HCEC 1CT (cell line): ENCODE measurements around the gene ADGRL1.
"Not testable (repeated sequence)": the region's sequence is repeated elsewhere in the genome, so short reads cannot be mapped to it uniquely, and the experiment has no call there.

ENCODE experiments used
- DNase-seq: peaks from one replicate; pipeline ENCODE4 v3.0.0-alpha.2; 2017

Gene ADGRL1

DNA sequence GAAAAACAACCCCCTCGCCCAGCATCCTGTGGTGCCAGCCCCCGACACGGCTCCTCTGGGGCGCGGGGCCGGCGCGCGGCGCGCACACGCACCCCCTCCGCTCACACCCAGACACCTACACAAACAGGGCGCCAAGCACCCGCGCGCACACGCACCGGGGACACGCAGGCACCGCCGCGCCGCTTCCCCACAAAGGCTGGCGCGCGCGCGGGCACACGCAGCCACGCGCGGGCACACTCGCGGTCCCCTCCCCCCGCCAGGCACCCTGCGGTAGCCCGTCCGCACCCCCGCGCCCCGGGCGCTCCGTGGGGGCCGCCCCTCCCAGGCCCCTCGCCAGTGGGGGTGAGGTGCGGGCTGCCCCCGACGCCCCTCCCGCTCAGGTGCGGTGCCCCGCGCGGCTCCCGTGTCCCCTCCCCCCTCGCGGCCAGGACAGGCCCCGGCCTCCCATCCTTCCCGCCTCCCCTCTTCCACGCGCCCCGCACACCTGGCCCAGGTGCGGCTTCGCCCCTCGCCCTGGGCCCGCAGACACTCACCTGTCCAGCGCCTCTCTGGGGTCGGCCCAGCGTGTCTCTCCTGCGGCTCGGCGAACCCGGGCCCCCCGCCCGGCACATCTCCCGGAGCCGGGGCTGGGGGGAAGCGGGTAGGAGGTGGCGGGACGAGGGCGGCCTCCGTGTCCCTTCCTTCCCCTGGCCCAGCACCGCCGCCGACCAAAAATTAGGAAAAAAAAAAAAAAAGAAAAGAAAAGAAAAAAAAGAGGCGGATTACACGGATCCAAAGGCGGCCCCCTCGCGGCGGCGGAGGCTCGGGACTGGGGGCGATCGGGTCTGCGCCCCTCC lies at the start of gene ADGRL1:
Gene ADGRL1 (minus strand): TSS at position 718 of the 836 bp plus-strand sequence. CDS start 22,567 bp downstream, outside the sequence.
- DNase-seq, result not testable (repeated sequence)

DNA sequence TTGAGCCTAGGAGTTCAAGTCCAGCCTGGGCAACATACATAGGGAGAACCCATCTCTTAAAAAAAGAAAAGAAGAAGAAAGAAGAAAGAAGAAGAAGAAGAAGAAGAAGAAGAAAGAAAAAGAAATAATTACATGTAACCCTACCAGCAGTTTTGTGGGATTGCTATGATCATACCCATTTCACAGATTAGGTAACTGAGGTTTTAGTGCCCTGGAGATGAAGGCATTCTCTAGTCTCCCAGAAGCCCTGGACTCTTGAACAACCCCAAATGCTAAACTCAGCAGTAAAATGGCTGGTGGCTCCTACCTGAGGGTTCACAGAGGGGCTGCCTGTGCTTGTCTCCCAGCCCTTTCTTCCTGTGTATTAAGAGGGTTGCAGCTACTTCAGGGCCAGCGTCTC lies 49.3 kb upstream of the ADGRL1 start:
- DNase-seq, result not testable (repeated sequence)

DNA sequence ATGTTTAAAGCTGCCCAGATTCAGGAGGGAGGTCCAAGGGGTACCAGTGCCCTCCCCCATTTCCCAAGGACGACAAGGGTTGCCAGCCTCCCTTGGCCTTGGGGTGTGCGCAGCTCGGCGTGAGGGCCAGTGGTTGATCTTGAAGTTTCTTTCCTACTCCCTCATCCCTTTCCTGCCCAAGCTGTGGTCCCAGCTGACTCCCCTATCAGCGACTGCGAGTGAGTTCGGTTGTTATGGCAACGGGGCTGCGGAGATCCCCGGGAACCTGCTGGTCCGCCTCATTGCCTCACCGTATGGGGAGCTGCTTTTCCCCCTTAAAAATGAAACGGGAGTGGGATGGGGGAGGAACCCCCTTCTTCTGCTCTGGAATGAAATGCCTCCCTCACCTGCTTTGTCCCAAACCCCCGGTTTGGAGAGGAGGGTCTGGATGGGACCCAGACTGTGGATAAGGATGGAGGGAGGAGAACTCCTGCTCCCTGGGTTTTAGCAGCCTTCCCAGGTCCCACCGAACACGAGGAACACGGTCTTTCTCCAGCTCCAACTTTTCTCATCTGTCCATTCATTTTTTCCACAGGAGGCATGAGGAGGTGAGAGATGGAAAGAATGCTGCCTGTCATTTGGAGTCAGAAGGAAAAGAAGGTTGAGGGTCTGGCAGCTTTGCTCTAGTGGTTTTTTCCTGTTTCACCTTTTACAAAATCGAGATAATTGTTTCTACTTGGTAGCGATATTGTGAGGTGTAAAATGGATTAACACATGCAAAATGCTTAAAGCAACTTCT lies 48.0 kb upstream of the ADGRL1 start:
- not testable (repeated sequence) for DNase-seq

GRCh38 chr19:14252136-14252535 lies 46.2 kb upstream of the ADGRL1 start:
- DNase-seq, result not testable (repeated sequence)

DNA sequence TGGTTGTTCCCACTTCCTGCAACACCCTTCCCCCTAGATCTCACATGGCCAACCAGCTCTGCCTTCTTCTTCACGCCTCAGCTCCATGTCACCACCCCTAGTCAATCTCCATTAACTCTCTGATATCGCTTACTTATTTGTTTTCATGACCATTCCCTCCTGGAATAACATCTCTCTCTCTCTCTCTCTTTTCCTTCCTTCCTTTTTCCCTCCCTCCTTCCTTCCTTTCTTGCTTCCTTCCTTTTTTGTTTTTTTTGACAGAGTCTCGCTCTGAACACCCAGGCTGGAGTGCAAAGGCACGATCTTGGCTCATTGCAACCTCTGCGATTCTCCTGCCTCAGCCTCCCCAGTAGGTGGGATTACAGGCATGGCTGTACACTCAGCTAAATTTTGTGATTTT lies 44.9 kb upstream of the ADGRL1 start:
- no peak for DNase-seq

DNA sequence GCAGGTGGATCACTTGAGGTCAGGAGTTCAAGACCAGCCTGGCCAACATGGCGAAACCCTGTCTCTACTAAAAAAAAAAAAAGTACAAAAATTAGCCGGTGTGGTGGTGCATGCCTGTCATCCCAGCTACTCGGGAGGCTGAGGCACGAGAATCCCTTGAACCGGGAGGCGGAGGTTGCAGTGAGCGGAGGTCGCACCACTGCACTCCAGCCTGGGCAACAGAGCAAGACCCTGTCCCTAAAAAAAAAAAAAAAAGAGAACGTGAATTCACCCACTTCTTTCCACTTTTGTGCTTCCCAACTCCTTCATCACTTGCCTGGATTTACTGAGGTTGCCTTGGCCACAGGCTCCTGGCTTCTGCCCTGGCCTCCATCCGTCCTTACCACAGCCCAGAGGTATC lies 44.3 kb upstream of the ADGRL1 start:
- DNase-seq, result not testable (repeated sequence)

- DNase-seq, result not testable (repeated sequence)
Measured at GRCh38 chr19:14249891-14250290, 43.9 kb upstream of the ADGRL1 start.

- DNase-seq, result peak; percentile 5
Measured at GRCh38 chr19:14249012-14249754, 43.2 kb upstream of the ADGRL1 start.

GRCh38 chr19:14248578-14249011 lies 42.6 kb upstream of the ADGRL1 start:
- no peak for DNase-seq

DNA sequence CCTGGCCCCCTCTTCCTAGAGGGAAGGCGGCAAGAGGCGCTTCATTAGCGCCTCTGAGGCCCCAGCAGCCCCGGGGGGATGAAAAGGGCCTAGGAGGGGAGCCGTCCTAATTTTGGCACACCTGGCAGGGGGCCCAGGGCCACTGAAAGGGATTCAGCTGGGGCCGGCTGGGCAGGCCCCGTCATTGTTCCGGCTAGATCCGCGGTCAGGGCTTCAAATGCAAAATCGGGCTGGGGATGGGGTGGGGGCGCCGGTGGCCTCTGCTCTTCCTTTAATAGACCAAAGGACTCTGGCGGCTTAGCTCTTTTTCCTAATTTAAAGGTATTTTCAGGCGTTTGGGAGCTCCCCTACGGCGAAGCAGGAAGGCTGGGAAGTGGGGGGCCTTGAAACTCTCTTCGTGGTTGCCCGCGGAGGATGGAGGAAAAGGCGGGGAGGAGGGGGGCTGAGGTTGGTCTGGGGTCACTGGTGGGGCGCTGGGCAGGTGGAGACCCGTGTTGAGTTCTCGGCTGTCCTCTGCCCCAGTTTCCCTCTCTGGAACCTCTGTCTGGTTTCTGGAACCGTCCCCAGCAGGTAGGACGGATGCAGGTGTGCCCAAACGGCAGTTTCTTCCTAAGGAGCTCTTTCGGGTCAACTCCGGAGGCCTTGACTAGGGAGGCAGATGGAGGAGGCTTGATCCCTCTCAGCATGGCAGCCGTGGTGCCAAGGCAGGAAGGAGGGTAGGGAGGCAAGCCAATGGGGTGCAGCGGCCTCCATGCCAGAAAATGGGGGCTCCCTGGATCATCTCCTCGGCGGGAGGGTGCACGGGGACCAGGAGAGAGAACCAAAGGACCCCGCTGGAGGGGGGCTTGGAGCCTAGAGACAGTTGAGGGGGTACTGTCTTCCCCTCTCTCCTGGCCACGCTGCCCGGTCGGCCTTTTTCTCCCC lies 41.8 kb upstream of the ADGRL1 start:
- DNase-seq, result not testable (repeated sequence)

DNA sequence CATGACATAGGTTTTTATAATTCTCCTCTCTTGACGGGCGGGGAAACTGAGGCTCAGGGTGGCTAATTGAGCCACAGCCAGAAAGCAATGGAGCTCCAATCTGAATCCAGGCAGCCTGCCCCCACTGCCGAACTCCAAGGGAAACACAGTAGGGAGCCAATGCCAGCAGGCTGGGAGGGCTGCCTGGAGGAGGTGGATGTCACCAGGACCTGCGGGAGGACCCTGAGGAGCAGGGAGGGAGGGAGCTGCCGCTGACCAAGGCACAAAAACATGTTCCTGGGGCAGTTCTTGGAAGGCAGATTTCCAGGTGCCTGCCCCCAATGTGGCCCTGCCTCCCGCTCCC lies 41.2 kb upstream of the ADGRL1 start:
- DNase-seq, result not testable (repeated sequence)

DNA sequence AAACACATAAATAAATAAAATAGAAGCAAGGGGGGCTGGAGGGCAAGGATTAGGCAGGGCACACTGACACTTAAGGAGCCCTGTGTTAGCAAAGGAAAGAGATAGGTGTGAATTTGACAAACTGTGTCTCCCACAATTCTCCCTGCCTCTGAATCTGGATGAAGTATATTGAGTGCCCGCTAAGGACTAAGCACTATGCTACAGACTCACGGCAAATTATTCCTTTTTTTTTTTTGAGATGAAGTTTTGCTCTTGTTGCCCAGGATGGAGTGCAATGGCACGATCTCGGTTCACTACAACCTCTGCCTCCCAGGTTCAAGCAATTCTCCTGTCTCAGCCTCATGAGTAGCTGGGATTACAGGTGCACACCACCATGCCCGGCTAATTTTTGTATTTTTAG lies 38.4 kb upstream of the ADGRL1 start:
- not testable (repeated sequence) for DNase-seq

- DNase-seq, result not testable (repeated sequence)
Measured at GRCh38 chr19:14243718-14244117, 37.7 kb upstream of the ADGRL1 start.

- no peak for DNase-seq
Measured at GRCh38 chr19:14237014-14237941, 31.3 kb upstream of the ADGRL1 start.

DNA sequence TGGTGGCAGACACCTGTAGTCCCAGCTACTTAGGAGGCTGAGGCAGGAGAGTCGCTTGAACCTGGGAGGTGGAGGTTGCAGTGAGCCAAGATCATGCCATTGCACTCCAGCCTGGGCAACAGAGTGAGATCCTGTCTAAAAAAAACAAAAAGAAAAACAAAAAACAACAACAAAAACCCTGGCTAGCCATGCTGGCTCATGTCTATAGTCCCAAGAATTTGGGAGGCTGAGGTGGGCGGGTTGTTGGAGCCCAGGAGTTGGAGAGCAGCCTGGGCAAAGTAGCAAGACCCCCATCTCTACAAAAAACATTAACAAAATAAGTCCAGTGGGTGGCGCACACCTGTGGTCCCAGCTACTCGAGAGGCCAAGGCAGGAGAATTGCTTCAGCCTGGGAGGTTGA lies 27.0 kb upstream of the ADGRL1 start:
- not testable (repeated sequence) for DNase-seq

DNA sequence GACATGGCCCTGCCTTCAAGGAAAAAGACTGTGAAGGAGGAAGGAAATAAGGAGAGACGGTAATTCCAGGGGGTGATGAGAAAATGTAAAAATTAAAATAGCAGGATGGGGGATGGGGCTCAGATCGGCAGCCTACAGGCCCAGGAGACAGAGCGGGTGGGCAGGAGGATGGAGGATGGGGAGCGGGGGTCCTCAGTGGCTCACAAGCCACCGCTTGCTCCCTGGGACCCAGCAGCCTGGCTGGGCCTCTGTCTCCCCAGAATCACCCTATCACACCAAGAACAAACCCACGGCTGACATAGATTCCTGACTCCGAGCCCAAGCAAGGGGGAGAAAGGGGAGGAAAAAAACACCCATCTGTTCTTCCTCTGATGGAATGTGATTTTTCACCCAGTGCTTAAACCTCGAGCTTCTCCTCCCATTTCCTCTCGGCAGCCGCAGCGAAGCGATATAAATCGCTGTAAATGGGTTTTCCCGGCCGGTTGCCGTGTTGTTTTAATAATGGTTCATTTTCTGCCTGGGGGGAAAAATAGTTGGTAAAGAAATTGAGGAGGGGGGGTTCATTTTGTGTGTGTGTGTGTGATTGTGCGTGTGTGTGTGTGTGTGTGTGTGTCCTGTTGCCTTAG lies 22.6 kb upstream of the ADGRL1 start:
- not testable (repeated sequence) for DNase-seq

DNA sequence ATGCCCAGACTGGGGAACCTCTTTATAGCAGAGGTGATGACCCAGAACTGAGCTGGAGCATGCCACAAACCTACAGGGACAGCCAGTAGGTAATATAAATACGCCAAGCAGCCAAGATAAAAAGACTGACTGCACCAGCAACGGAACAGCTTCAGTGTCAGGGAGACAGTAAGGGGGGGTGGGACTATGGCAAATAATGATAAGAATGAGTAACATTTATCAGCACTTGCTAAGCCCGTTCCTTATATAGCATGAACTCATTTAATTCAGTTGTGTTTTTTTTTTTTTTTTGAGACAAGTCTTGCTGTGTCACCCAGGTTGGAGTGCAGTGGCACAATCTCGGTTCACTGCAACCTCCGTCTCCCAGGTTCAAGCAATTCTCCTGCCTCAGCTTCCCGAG lies 20.5 kb upstream of the ADGRL1 start:
- not testable (repeated sequence) for DNase-seq

- DNase-seq, result no peak
Measured at GRCh38 chr19:14222886-14223285, 16.9 kb upstream of the ADGRL1 start.

DNA sequence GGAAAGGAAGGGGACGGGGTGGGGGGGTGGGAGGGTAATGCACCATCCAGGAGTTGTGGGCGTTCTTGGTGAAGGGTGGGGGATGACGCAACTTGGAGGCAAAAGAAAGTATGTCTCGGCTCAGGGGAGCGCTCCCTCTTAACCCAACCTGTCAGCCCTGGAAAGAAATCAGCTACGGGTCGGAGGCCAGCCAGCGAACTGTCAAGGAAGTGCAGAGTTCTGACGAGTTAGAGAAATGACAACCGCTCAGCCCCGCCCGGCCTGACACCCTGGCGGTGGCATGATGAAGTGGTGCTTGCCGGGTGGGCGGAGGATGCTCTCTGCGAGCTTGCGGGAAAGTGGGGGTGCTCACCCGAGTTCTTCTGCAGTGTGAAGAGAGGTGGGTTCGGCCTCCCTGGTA lies 15.4 kb upstream of the ADGRL1 start:
- not testable (repeated sequence) for DNase-seq

- DNase-seq, result peak; percentile 53
Measured at GRCh38 chr19:14218620-14219330, 12.8 kb upstream of the ADGRL1 start.
